ENCODE data around the gene TPRKB. TPM values are rescaled to one million over a fixed set of nuclear protein-coding genes. Genes with fewer than 3 reads are reported as not detected.
"Not testable (repeated sequence)": the region's sequence is repeated elsewhere in the genome, so short reads cannot be mapped to it uniquely, and the experiment has no call there.

Gene TPRKB
- polyA plus RNA-seq (ENCODE audit: insufficient read length in 4 of 4) = 10 to 100 TPM; 61.3 to 76.9 (median 73.9) TPM

DNA sequence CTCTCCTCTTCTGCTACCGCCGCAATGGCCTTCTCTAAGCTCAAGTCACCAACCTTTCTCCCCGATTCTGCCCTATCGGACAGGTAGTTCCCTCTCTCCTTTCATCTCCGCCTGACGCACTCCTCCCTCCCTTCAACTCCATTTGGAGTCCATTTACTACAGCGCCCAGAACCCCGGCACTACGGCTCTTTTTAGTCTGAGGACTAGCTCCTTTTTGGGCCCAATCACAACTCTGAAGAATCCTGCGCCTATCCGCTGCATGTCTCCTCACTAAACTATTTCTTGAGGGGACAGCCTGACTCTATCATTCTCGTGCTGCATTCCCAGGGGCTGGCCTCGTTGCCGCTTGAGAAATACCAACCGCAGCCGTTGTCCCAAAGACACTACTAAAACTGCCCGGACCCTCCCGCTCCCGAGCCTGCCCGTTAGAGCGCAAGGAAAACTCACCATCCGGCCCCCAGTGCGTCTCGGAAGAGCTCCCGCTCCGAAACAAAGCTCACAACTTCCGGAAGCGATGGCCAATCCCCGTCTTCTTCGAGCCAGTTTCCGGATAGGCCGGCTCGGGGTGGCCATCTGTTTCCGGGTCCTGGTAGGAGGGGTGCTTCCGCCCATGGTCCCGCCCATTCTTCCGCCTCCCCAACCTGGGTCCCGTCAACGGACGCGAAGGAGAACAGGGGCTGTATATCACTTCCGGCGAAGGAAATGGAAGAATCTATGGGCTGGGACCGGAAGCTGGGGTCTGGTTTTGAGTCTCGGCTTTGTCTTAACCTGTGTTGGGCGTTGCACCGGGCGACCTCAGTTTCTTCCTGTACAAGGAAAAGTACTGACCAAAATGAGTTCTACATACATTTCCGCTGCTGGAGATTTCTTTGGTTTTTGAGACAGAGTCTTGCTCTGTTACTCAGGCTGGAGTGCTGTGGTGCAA is at the start of gene TPRKB:
TSS of gene TPRKB (minus strand) at position 491 of the 925 bp plus-strand sequence. CDS start 2,776 bp downstream, outside the sequence.
- DNase-seq (ENCODE audit: low read depth in 4 of 4, low spot score in 2 of 4) = peak; percentile 81 to 94 (median 92)

DNA sequence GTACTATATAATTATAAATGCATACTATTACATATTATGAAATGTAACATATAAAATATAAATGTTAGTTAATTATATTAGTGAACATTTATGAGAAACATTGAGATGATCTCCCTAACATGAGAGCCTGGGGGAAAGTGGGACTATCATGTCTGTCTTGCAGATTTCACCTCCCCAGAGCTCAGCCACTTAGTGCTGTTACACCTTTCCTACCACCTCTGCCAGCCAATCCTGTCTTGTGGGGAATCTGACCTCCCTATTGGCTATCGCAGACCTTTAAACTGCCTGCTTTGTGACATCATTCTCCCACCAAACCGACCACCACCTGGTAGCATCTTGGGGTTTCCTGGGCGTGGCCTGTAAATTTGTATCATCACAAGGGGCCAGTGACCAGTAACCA is 46.7 kb upstream of the TPRKB start, which contains the start of gene C2orf78:
TSS of gene C2orf78 (plus strand) at position 301 of the 400 bp plus-strand sequence. CDS start 127 bp downstream, outside the sequence.
- not testable (repeated sequence) for DNase-seq (ENCODE audit: low read depth in 4 of 4, low spot score in 2 of 4)

DNA sequence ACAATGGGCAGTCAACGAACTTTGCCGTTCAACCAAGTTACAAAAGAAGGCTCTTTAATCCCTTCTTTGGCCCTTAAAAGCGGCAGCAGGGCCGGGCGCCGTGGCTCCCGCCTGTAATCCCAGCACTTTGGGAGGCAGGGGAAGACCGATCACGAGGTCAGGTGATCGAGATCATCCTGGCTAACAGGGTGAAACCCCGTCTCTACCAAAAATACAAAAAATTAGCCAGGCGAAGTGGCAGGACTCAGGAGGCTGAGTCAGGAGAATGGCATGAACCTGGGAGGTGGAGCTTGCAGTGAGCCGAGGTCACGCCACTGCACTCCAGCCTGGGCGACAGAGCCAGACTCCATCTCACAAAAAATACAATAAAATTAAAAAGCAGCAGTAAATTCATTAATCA is 46.3 kb upstream of the TPRKB start:
- DNase-seq (ENCODE audit: low read depth in 4 of 4, low spot score in 2 of 4) = not testable (repeated sequence)

- DNase-seq (ENCODE audit: low read depth in 4 of 4, low spot score in 2 of 4) = no peak
These were observed 43.1 kb upstream of the TPRKB start for GRCh38 chr2:73780237-73780582.

DNA sequence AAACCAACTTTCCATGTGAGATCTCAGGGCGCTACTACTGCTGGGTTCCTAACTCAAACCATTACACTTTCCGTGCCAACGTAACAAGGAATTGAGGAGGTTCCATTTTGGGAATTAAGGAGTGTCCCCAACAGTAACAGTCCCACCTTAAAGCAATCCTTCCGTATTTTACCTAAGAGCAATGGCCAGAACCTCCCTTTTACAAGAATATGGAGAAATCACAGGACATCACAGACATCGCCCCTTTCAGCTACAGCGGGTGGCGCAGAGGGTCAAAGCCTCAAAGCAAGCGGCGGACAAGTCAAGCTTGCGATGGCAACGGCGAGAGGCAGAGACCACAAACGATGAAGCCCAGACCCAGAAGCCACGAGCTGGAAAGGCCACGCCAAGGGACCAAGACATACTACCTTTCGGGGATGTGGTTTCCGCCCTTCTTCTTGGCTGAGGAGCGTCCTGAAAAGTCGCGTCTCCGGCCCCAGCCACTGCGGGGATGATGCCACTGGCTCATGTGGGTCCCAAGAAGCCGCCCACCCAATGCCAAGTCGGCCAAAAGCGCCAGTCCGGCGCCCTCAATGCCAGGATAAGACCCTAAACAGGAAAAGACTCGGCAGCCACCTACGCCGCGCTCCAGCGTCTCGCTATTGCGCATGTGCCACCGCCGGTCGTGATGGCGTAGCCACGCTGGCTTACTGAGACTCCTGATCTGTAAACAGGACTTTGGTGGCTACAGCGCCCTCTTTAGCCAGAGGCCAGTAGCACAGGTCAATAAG is 42.5 kb upstream of the TPRKB start, which contains the start of gene DUSP11:
TSS of gene DUSP11 (minus strand) at position 637 of the 770 bp plus-strand sequence. CDS start at position 508, 129 bp downstream.
- DNase-seq (ENCODE audit: low read depth in 4 of 4, low spot score in 2 of 4) = peak; percentile 81 to 94 (median 83)

- DNase-seq (ENCODE audit: low read depth in 4 of 4, low spot score in 2 of 4) = not testable (repeated sequence)
These were observed 41.8 kb upstream of the TPRKB start for GRCh38 chr2:73778867-73779466.

DNA sequence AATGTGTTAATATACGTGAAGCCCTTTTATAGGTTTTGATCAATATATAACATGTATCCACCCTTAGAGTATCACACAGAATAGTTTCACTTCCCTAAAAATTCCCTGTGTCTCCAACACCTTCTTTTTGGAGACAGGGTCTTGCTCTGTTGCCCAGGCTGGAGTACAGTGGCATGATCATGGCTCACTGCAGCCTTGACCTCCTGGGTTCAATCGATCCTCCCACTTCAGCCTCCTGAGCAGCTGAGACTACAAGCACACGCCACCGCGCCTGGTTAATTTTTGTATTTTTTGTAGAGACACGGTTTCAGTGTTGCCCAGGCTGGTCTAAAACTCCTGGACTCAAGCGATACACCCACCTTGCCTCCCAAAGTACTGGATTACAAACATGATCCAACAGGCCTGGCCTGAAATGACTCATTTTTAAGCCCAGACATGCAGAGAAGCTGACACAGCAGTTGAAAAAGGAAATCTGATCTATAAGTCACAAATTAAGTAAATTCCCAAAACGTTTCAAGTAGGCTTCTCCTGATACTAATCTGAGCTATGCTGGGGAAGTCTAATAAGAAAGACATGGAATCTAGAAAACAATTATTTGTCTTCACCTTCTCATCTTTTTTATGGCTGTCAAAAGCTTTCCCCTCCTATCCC is 39.8 kb upstream of the TPRKB start:
- DNase-seq (ENCODE audit: low read depth in 4 of 4, low spot score in 2 of 4) = no peak

DNA sequence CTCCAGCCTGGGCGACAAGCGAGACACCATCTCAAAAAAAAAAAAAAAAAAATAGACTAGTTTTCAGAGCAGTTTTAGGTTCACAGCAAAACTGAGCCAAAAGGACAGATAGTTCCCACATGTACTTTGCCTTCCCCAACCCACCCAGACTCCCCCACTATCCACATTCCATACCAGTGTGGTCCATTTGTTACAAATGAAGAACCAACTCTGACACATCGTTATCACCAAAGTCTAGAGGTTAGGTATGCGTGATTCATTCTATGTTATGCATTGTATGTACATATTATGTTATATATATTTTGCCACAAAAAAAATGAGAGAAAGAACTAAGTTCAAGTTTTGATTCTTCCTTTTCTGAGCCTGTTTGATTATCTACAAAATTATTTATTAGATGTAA is 39.2 kb upstream of the TPRKB start:
- DNase-seq (ENCODE audit: low read depth in 4 of 4, low spot score in 2 of 4) = no peak

GRCh38 chr2:73772819-73773218 is 35.7 kb upstream of the TPRKB start:
- no peak for DNase-seq (ENCODE audit: low read depth in 4 of 4, low spot score in 2 of 4)

GRCh38 chr2:73770725-73771124 is 33.6 kb upstream of the TPRKB start:
- no peak for DNase-seq (ENCODE audit: low read depth in 4 of 4, low spot score in 2 of 4)

- DNase-seq (ENCODE audit: low read depth in 4 of 4, low spot score in 2 of 4) = no peak
These were observed 29.8 kb upstream of the TPRKB start for GRCh38 chr2:73766994-73767393.

DNA sequence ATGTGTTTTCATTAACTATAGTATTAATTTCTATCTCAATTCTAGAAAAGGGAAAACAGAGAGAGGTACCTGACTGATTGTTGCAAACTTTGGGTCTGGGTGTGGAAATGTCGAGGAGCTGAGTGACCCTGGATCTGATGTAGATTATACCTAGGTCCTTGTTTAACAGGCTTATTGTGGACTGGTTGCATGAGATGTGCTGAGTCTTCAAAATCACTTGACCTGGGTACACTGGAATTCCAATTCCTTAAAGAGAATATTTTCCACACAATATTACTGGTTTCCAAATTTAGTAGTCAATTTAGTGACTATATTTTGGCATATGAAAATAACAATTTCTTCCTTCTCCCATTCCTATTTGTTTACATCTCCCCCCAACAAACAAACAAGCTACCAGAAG is 29.2 kb upstream of the TPRKB start:
- no peak for DNase-seq (ENCODE audit: low read depth in 4 of 4, low spot score in 2 of 4)

- no peak for DNase-seq (ENCODE audit: low read depth in 4 of 4, low spot score in 2 of 4)
These were observed 27.8 kb upstream of the TPRKB start for GRCh38 chr2:73764945-73765344.

DNA sequence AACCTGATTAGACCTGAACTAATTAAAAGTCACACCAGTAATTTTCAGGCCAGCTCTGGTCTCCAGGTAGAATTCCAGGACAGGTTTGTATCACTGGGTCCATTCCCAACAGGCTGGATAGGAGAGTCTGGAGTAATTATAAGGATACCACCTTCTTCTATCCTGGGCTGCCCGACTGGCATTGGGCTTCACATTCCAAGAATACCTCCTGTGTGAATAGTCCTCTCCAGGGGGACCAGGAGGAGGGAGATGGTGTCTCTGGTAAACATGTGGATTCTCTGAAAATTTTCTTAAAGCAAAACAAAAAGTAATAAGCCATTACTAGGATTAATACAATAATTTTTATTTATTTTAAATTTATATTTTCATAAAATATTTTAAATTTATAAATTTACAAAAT is 25.4 kb upstream of the TPRKB start:
- DNase-seq (ENCODE audit: low read depth in 4 of 4, low spot score in 2 of 4) = no peak

- no peak for DNase-seq (ENCODE audit: low read depth in 4 of 4, low spot score in 2 of 4)
These were observed 22.8 kb upstream of the TPRKB start for GRCh38 chr2:73759904-73760303.

- no peak for DNase-seq (ENCODE audit: low read depth in 4 of 4, low spot score in 2 of 4)
These were observed 22.2 kb upstream of the TPRKB start for GRCh38 chr2:73759285-73759764.

- not testable (repeated sequence) for DNase-seq (ENCODE audit: low read depth in 4 of 4, low spot score in 2 of 4)
These were observed 17.2 kb upstream of the TPRKB start for GRCh38 chr2:73754332-73754731.

DNA sequence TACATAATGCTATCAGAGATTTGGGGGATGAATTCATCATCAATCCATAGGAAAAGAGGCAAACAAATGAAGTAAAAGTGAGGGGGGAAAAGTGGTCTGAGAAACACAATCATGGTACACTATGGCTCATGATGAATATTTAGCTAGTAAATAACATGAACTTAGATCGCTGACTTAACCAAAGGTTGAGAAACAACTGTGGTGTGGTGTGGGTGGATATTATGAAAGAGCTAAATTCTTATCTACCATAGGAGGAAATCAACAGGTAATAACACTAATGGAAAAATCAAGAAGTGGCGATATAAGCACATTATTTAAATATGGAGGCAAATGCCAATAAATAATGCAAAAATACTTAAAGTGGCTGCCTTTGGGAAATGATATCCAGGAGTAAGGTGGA is 12.2 kb upstream of the TPRKB start:
- DNase-seq (ENCODE audit: low read depth in 4 of 4, low spot score in 2 of 4) = no peak

DNA sequence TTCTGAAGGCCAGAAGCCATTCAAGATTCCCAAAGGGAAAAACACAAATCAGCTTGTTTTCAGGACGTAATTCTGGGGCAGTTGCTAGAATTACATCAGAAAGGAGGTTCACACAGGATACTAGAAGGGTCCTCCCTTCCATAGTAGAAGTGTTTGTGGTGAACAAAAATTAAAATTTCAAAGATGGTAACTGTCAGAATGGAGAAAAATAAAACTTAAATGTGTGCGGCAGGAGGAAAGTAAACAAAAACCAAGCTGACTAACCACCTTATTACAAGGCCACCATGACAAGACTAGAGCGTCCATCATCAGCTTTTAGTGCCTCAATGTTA is 9.7 kb upstream of the TPRKB start:
- DNase-seq (ENCODE audit: low read depth in 4 of 4, low spot score in 2 of 4) = no peak

Measured in left renal cortex interstitium (tissue), 4 donors.